Parathyroid adenoma (tissue), 2 donors: Measurements from ENCODE around the gene RSPRY1.
"Not testable (repeated sequence)": the region's sequence is repeated elsewhere in the genome, so short reads cannot be mapped to it uniquely, and the experiment has no call there.

ENCODE experiments used
- H2AFZ ChIP-seq: fragments of 300-600 bp; sonication (generic); one replicate; pipeline ENCODE4 v1.7.0; 2017; ENCODE audit warnings: antibody characterized with exemption, mild to moderate bottlenecking
- H3K27ac ChIP-seq: fragments of 300-600 bp; sonication (generic); one replicate; pipeline ENCODE4 v1.7.0; 2017
- H3K27me3 ChIP-seq: fragments of 300-600 bp; sonication (generic); one replicate; pipeline ENCODE4 v1.7.0; 2017; ENCODE audit warnings: low read length; ENCODE audit not compliant: control insufficient read depth, insufficient read depth
- H3K36me3 ChIP-seq: fragments of 300-600 bp; sonication (generic); one replicate; pipeline ENCODE4 v1.7.0; 2017; ENCODE audit warnings: low read length; ENCODE audit not compliant: control insufficient read depth, insufficient read depth
- H3K4me1 ChIP-seq: fragments of 300-600 bp; sonication (generic); one replicate; pipeline ENCODE4 v1.7.0; 2017; ENCODE audit warnings: control low read depth
- H3K4me2 ChIP-seq: fragments of 300-600 bp; sonication (generic); one replicate; pipeline ENCODE4 v1.7.0; 2017; ENCODE audit warnings: low read length
- H3K4me3 ChIP-seq: fragments of 300-600 bp; sonication (generic); one replicate; pipeline ENCODE4 v1.7.0; 2017; ENCODE audit warnings: low read depth, low read length
- H3K79me2 ChIP-seq: fragments of 300-600 bp; sonication (generic); one replicate; pipeline ENCODE4 v1.7.0; 2017; ENCODE audit warnings: control low read depth
- H3K9ac ChIP-seq: fragments of 300-600 bp; sonication (generic); one replicate; pipeline ENCODE4 v1.7.0; 2017; ENCODE audit warnings: mild to moderate bottlenecking
- H3K9me3 ChIP-seq: fragments of 300-600 bp; sonication (generic); one replicate; pipeline ENCODE4 v1.7.0; 2017; ENCODE audit warnings: low read length; ENCODE audit not compliant: control insufficient read depth
- CTCF ChIP-seq: fragments of 300-600 bp; sonication (generic); IDR thresholded peaks from one replicate; pipeline ENCODE4 v1.7.0; 2017; ENCODE audit warnings: antibody characterized with exemption, mild to moderate bottlenecking
- donor health status: primary hyperparathyroidism.

RSPRY1 gene

GRCh38 chr16:57266531-57267260, 80.6 kb downstream of the RSPRY1 start:
- H2AFZ ChIP-seq: peak overlapping the region; percentile 90
- no peaks in the 10 kb centered on the region for H3K79me2 ChIP-seq
- no peaks in the 10 kb centered on the region for H3K36me3 ChIP-seq
- no peaks in the 10 kb centered on the region for H3K27me3 ChIP-seq
- H3K4me2 ChIP-seq: peak overlapping the region; percentile 51
- H3K4me3 ChIP-seq: peak overlapping the region; percentile 41
- H3K27ac ChIP-seq: peak overlapping the region; percentile 67
- H3K4me1 ChIP-seq: peaks cover 22% of the 10 kb centered on the region
- TF ChIP-seq CTCF: no peak
- H3K9me3 ChIP-seq: no peaks in the 10 kb centered on the region
- H3K9ac ChIP-seq: no peak overlapping the region

- not testable (repeated sequence) for H3K9me3 ChIP-seq, H3K4me3 ChIP-seq, H3K9ac ChIP-seq, H3K27ac ChIP-seq, H3K36me3 ChIP-seq, H2AFZ ChIP-seq, H3K27me3 ChIP-seq, H3K79me2 ChIP-seq, H3K4me2 ChIP-seq
- peaks cover 22% of the 10 kb centered on the region for H3K4me1 ChIP-seq
These were observed 81.2 kb downstream of the RSPRY1 start for GRCh38 chr16:57267343-57267742.

GRCh38 chr16:57268804-57269800, 83.0 kb downstream of the RSPRY1 start:
- no peak overlapping the region for H3K4me2 ChIP-seq
- H3K27ac ChIP-seq: no peak overlapping the region
- no peak overlapping the region for H3K4me3 ChIP-seq
- no peak overlapping the region for H3K9ac ChIP-seq
- H3K79me2 ChIP-seq: no peaks in the 10 kb centered on the region
- no peaks in the 10 kb centered on the region for H3K9me3 ChIP-seq
- TF ChIP-seq CTCF: no peak
- H3K27me3 ChIP-seq: no peaks in the 10 kb centered on the region
- H3K4me1 ChIP-seq: peaks cover 22% of the 10 kb centered on the region
- H2AFZ ChIP-seq: peak overlapping the region; percentile 35
- H3K36me3 ChIP-seq: no peaks in the 10 kb centered on the region

GRCh38 chr16:57270221-57271062, 84.3 kb downstream of the RSPRY1 start:
- H3K4me3 ChIP-seq: no peak overlapping the region
- H3K27ac ChIP-seq: no peak overlapping the region

More at GRCh38 chr16:57270221-57271062, 84.3 kb downstream of the RSPRY1 start:
- no peaks in the 10 kb centered on the region for H3K27me3 ChIP-seq
- H3K36me3 ChIP-seq: no peaks in the 10 kb centered on the region
- no peak overlapping the region for H2AFZ ChIP-seq
- H3K4me1 ChIP-seq: peaks cover 21% of the 10 kb centered on the region
- no peaks in the 10 kb centered on the region for H3K79me2 ChIP-seq
- no peak overlapping the region for H3K9ac ChIP-seq
- H3K4me2 ChIP-seq: no peak overlapping the region
- no peak for TF ChIP-seq CTCF
- H3K9me3 ChIP-seq: no peaks in the 10 kb centered on the region
